NCI-H146 (cell line): ENCODE results near the gene PLTP.
"Not testable (repeated sequence)": the region's sequence is repeated elsewhere in the genome, so short reads cannot be mapped to it uniquely, and the experiment has no call there.

Experiments used
- DNase-seq: peaks from one replicate; lab custom pipeline; 2025; lab: John Stamatoyannopoulos, UW

Gene PLTP

GRCh38 chr20:45911486-45912343 is at the start of gene PLTP:
Gene PLTP (minus strand): TSS chr20:45912155. CDS start chr20:45911452, 703 bp downstream.
- peak; percentile 52 for DNase-seq

GRCh38 chr20:45959956-45960630 is 48.1 kb upstream of the PLTP start:
- DNase-seq: no peak

GRCh38 chr20:45959126-45959525 is 47.2 kb upstream of the PLTP start:
- DNase-seq: no peak

GRCh38 chr20:45958593-45958992 is 46.6 kb upstream of the PLTP start:
- no peak for DNase-seq

- DNase-seq: no peak
Measured at GRCh38 chr20:45957021-45957941, 45.3 kb upstream of the PLTP start.

- not testable (repeated sequence) for DNase-seq
Measured at GRCh38 chr20:45956326-45956725, 44.4 kb upstream of the PLTP start.

GRCh38 chr20:45953672-45954071 is 41.7 kb upstream of the PLTP start:
- no peak for DNase-seq

- no peak for DNase-seq
Measured at GRCh38 chr20:45952861-45953260, 40.9 kb upstream of the PLTP start.

- no peak for DNase-seq
Measured at GRCh38 chr20:45951925-45952834, 40.2 kb upstream of the PLTP start.

GRCh38 chr20:45950330-45950646 is 38.3 kb upstream of the PLTP start:
- no peak for DNase-seq

GRCh38 chr20:45949542-45950329 is 37.8 kb upstream of the PLTP start:
- peak; percentile 36 for DNase-seq

- DNase-seq: no peak
Measured at GRCh38 chr20:45948742-45949541, 37.0 kb upstream of the PLTP start.

GRCh38 chr20:45948261-45948733 is 36.3 kb upstream of the PLTP start:
- DNase-seq: no peak

- DNase-seq: no peak
Measured at GRCh38 chr20:45947110-45947866, 35.3 kb upstream of the PLTP start.

- no peak for DNase-seq
Measured at GRCh38 chr20:45946149-45946970, 34.4 kb upstream of the PLTP start.

GRCh38 chr20:45945678-45946148 is 33.8 kb upstream of the PLTP start:
- DNase-seq: no peak

- no peak for DNase-seq
Measured at GRCh38 chr20:45944965-45945677, 33.2 kb upstream of the PLTP start.
